ENCODE data around the gene KLK7.

KLK7 gene

GRCh38 chr19:50983625-50984292 lies at the start of gene KLK7:
Gene KLK7, minus strand, starts transcription at chr19:50983917. Its CDS starts 1,518 bp downstream, at chr19:50982399.
- no peak for DNase-seq

- DNase-seq: no peak
Measured at GRCh38 chr19:51031880-51032225, 48.1 kb upstream of the KLK7 start.

- no peak for DNase-seq
Measured at GRCh38 chr19:51031220-51031879, 47.6 kb upstream of the KLK7 start.

- DNase-seq: no peak
Measured at GRCh38 chr19:51030631-51031030, 46.9 kb upstream of the KLK7 start.

GRCh38 chr19:51029718-51030117 lies 46.0 kb upstream of the KLK7 start:
- no peak for DNase-seq

GRCh38 chr19:51027873-51028272 lies 44.2 kb upstream of the KLK7 start:
- no peak for DNase-seq

GRCh38 chr19:51027126-51027806 lies 43.5 kb upstream of the KLK7 start:
- no peak for DNase-seq

- no peak for DNase-seq
Measured at GRCh38 chr19:51026554-51026831, 42.8 kb upstream of the KLK7 start, which contains the start of gene KLK11. Gene KLK11, minus strand, starts transcription at chr19:51026616. Its CDS starts 985 bp downstream, at chr19:51025631.

- DNase-seq: no peak
Measured at GRCh38 chr19:51025809-51026553, 42.3 kb upstream of the KLK7 start.

- DNase-seq: no peak
Measured at GRCh38 chr19:51025401-51025800, 41.7 kb upstream of the KLK7 start.

GRCh38 chr19:51024924-51025323 lies 41.2 kb upstream of the KLK7 start:
- DNase-seq: no peak

- DNase-seq: no peak
Measured at GRCh38 chr19:51023946-51024345, 40.2 kb upstream of the KLK7 start.

- no peak for DNase-seq
Measured at GRCh38 chr19:51022526-51022925, 38.8 kb upstream of the KLK7 start.

GRCh38 chr19:51020988-51021651 lies 37.4 kb upstream of the KLK7 start:
- DNase-seq: no peak

- DNase-seq: no peak
Measured at GRCh38 chr19:51019544-51019925, 35.8 kb upstream of the KLK7 start, which contains the start of gene KLK10. Gene KLK10, minus strand, starts transcription at chr19:51019709. Its CDS starts 579 bp downstream, at chr19:51019130.

- DNase-seq: no peak
Measured at GRCh38 chr19:51018745-51019543, 35.2 kb upstream of the KLK7 start.

- DNase-seq: peak; percentile 82
Measured at GRCh38 chr19:51016798-51017683, 33.3 kb upstream of the KLK7 start.

GRCh38 chr19:51015691-51016267 lies 32.1 kb upstream of the KLK7 start:
- DNase-seq: no peak

GRCh38 chr19:51014242-51014641 lies 30.5 kb upstream of the KLK7 start:
- DNase-seq: no peak

GRCh38 chr19:51012661-51013190 lies 29.0 kb upstream of the KLK7 start:
- DNase-seq: no peak

All from activated CD8-positive, alpha-beta memory T cell treated with anti-CD3 and anti-CD28 coated beads for 24 hours (primary cell).